Breast epithelium (tissue), 3 donors: ENCODE results near the gene KIF26B.

Source experiments
- POLR2A ChIP-seq: fragments of 450-650 bp; IDR thresholded peaks from one replicate; pipeline ENCODE4 v1.6.1; 2016; ENCODE audit warnings: antibody characterized with exemption, mild to moderate bottlenecking, moderate library complexity
- TF ChIP-seq, protein P1 (sequence below), 3 donors: fragments of 450-650 bp; IDR thresholded peaks; one replicate each; pipeline ENCODE4 v1.5.1; 2016 to 2017; ENCODE audit warnings: antibody characterized with exemption in 3 of 3, mild to moderate bottlenecking in 3 of 3, moderate library complexity in 3 of 3

DNA sequence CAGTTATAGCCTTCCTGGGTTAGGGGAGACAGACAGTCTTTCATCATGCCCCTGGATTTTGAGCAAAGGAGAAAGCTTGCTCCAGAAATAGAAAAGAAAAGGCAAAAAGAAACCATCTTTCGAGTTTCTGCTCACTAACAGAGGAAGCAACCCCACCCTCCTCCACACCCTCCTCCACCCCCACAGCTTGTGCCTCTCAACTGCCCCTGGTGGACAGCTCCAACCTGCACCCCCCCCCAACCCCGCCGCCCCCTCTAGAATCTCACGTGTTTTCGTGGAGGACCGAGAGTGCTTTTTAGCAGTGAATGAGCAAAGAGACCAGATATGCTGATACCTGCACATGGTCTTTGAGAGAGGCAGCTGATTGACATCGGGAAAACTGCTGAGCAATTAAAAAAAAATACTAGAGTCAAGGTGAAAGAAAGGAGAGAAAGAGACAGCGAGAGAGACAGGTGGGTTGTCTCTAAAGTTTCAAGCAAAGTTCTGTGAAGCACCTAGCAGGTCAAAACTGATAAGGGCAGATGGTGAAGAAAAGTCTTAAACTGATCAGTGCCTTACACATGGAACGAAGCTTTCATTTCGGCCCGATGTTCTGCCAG lies 358.3 kb downstream of the KIF26B start:
- TF ChIP-seq, protein P1, sequence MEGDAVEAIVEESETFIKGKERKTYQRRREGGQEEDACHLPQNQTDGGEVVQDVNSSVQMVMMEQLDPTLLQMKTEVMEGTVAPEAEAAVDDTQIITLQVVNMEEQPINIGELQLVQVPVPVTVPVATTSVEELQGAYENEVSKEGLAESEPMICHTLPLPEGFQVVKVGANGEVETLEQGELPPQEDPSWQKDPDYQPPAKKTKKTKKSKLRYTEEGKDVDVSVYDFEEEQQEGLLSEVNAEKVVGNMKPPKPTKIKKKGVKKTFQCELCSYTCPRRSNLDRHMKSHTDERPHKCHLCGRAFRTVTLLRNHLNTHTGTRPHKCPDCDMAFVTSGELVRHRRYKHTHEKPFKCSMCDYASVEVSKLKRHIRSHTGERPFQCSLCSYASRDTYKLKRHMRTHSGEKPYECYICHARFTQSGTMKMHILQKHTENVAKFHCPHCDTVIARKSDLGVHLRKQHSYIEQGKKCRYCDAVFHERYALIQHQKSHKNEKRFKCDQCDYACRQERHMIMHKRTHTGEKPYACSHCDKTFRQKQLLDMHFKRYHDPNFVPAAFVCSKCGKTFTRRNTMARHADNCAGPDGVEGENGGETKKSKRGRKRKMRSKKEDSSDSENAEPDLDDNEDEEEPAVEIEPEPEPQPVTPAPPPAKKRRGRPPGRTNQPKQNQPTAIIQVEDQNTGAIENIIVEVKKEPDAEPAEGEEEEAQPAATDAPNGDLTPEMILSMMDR (IDR thresholded peaks at IDR 0.05), result no peak
- TF ChIP-seq POLR2A, result no peak
